ENCODE results near the gene GRK7. TPM values are rescaled to one million over a fixed set of nuclear protein-coding genes. Genes with fewer than 3 reads are reported as not detected.

GRK7 gene
- total and polyA plus RNA-seq, 2 of the 4 experiments (the other 2 are of a cell fraction) = not detected

DNA sequence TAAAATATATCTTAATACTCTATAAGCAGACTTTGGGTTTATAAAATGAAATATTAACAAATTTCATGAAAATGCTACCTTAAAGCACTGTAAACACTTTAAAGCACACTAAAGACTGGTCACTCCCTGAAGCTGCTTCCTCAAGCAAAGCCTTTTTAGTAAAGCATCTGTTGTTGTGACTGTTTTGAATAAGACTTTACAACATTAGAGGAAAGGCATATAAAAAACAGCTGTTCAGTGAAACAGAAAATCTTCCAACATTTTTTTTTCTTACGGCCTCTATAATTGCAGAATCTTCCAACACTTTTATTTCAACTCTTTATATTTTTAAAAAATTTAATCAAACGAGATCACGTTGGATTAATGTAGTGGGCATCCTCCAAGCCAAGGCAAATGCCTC is 48.1 kb downstream of the GRK7 start:
- Histone ChIP-seq H3K23ac (ENCODE audit: low read depth, low read length) (no peak overlapping the region), H2BK15ac (ENCODE audit: low read depth, low read length) (no peak overlapping the region), H3K27ac (ENCODE audit: insufficient read depth, low read length) (no peak overlapping the region), H3K9ac (ENCODE audit: low read depth, low read length) (no peak overlapping the region), H4K91ac (ENCODE audit: insufficient read depth, low read depth, low read length) (no peak overlapping the region), H3K27me3 (ENCODE audit: control insufficient read depth, insufficient read depth, low read length) (peaks cover 20% of the 10 kb centered on the region), H4K5ac (ENCODE audit: low read depth, low read length) (no peak overlapping the region), H3K4ac (ENCODE audit: low read depth, low read length) (no peak overlapping the region), H3K4me2 (ENCODE audit: low read depth, low read length) (no peak overlapping the region), H3K4me1 (ENCODE audit: control insufficient read depth, insufficient read depth, low read length) (no peaks in the 10 kb centered on the region), H2AFZ (replicated peaks; ENCODE audit: low read length, poor library complexity) (no peak overlapping the region), H2AK5ac (ENCODE audit: low read depth, low read length) (no peak overlapping the region), H3K56ac (ENCODE audit: extremely low read depth, insufficient read depth, low read length) (no peak overlapping the region), H2BK5ac (ENCODE audit: low read depth, low read length, poor library complexity, severe bottlenecking) (no peak overlapping the region), H2BK120ac (ENCODE audit: low read depth, low read length) (no peak overlapping the region), H3K14ac (replicated peaks; ENCODE audit: low read depth, low read length) (no peak overlapping the region), H3K9me1 (ENCODE audit: insufficient read depth, low read length) (no peaks in the 10 kb centered on the region), H3K18ac (ENCODE audit: low read depth, low read length) (no peak overlapping the region), H3K4me3 (ENCODE audit: insufficient read depth, low read depth, low read length) (no peak overlapping the region), H3K36me3 (ENCODE audit: control insufficient read depth, insufficient read depth, low read length) (no peaks in the 10 kb centered on the region), H2BK20ac (ENCODE audit: low read depth, low read length) (no peak overlapping the region), H3K79me1 (ENCODE audit: low read depth in 1 of 2, low read length in 2 of 2) (no peaks in the 10 kb centered on the region), H3K9me3 (ENCODE audit: control insufficient read depth, insufficient read depth, low read length) (peaks cover 3% of the 10 kb centered on the region), H2AK9ac (replicated peaks; ENCODE audit: low read depth, low read length, poor library complexity) (no peak overlapping the region), H4K8ac (ENCODE audit: low read depth in 2 of 2, low read length in 2 of 2) (no peak overlapping the region), H4K20me1 (ENCODE audit: insufficient read depth, low read length) (no peaks in the 10 kb centered on the region)
- TF ChIP-seq MAFK (IDR thresholded peaks at IDR 0.05; ENCODE audit: low read depth, low read length) (no peak), FOS (IDR thresholded peaks at IDR 0.05; ENCODE audit: low read depth, low read length) (no peak), MXI1 (IDR thresholded peaks at IDR 0.05; ENCODE audit: borderline replicate concordance, low read depth, low read length) (no peak), RFX5 (IDR thresholded peaks at IDR 0.05; ENCODE audit: low read depth, low read length) (no peak)
- BruUV-seq (replicated peaks) = no TSS peak
- ATAC-seq (ENCODE audit: low read depth) (no peak), DNase-seq (no peak)
- ChIA-PET CTCF (no interaction called here), POLR2A (ENCODE audit: unreplicated experiment) (no interaction called here)
- dilution Hi-C loops (cut with HindIII; ENCODE audit: low sequenced_read_pairs, unreplicated experiment) = no loop called here
- in situ Hi-C loops (cut with MboI; ENCODE audit: low sequenced_read_pairs) = no loop called here
- WGBS, 2 experiments (ENCODE audit: extremely low coverage in 2 of 2, insufficient read length in 1 of 2) = 100% methylated on average over 1 of the region's 3 CpGs; no CpG with 5 or more reads in 1 of the 2 experiments
- intact Hi-C loops (cut with micrococcal nuclease) = no loop called here

All from IMR-90 (cell line).